Effector memory CD4-positive, alpha-beta T cell (primary cell): ENCODE data around the gene TMEM235.
A peak's percentile ranks its signal among the peaks of the same experiment; 100 is the strongest.

Source experiments
- DNase-seq, 3 donors: peaks; one replicate each; pipeline ENCODE4 v3.0.0-alpha.2; 2020
- H3K27ac ChIP-seq: 2 replicates; pipeline ENCODE4 v1.7.0; 2013; ENCODE audit warnings: mild to moderate bottlenecking, low read length, moderate library complexity; ENCODE audit not compliant: insufficient read depth, poor library complexity, severe bottlenecking
- H3K27me3 ChIP-seq: replicated peaks from 2 replicates; pipeline ENCODE4 v1.7.0; 2013; ENCODE audit warnings: mild to moderate bottlenecking, low read length; ENCODE audit not compliant: insufficient read depth, control insufficient read depth, poor library complexity, severe bottlenecking
- H3K36me3 ChIP-seq: 2 replicates; pipeline ENCODE4 v1.7.0; 2013; ENCODE audit warnings: mild to moderate bottlenecking, low read length, moderate library complexity; ENCODE audit not compliant: control insufficient read depth, insufficient read depth
- H3K4me1 ChIP-seq: 2 replicates; pipeline ENCODE4 v1.7.0; 2013; ENCODE audit warnings: low read length, mild to moderate bottlenecking; ENCODE audit not compliant: control insufficient read depth, insufficient read depth, poor library complexity, severe bottlenecking
- H3K4me3 ChIP-seq: 2 replicates; pipeline ENCODE4 v1.7.0; 2013; ENCODE audit warnings: low read length, low read depth, mild to moderate bottlenecking; ENCODE audit not compliant: insufficient read depth, poor library complexity, severe bottlenecking
- H3K9me3 ChIP-seq: 2 replicates; pipeline ENCODE4 v1.7.0; 2013; ENCODE audit warnings: mild to moderate bottlenecking, low read length, moderate library complexity; ENCODE audit not compliant: control insufficient read depth

The TMEM235 gene

DNA sequence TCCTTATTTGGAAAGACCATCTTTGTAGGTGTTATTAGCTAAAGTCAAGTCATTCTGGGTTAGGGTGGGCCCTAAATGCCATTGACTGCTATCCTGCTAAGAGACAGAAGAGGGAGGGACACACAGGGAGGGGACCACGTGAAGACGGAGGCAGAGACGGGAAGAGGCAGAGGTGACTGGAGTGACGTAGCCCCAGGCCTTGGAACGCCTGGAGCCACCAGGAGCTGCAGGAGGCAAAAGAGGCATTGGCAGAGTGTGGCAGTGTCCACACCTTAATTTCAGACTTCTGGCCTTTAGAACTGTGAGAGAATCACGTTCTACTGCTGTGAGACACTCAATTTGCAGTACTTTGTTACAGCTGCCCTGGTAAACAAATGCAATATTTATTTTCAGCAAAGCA, 31.0 kb upstream of the TMEM235 start:
- Histone ChIP-seq H3K36me3 (no peaks in the 10 kb centered on the region), H3K9me3 (no peaks in the 10 kb centered on the region), H3K4me1 (no peaks in the 10 kb centered on the region), H3K27me3 (no peaks in the 10 kb centered on the region), H3K4me3 (no peak overlapping the region), H3K27ac (no peak overlapping the region)
- no peak for DNase-seq

- Histone ChIP-seq H3K36me3 (no peaks in the 10 kb centered on the region), H3K4me3 (no peak overlapping the region), H3K27me3 (no peaks in the 10 kb centered on the region), H3K4me1 (no peaks in the 10 kb centered on the region), H3K9me3 (no peaks in the 10 kb centered on the region), H3K27ac (no peak overlapping the region)
- DNase-seq, result no peak
Observed at GRCh38 chr17:78202666-78203065, 28.8 kb upstream of the TMEM235 start.

GRCh38 chr17:78204387-78205123, 26.9 kb upstream of the TMEM235 start:
- DNase-seq, result no peak
- H3K4me3 ChIP-seq, result no peak overlapping the region
- H3K27ac ChIP-seq, result no peak overlapping the region
- no peaks in the 10 kb centered on the region for H3K4me1 ChIP-seq
- no peaks in the 10 kb centered on the region for H3K27me3 ChIP-seq
- H3K36me3 ChIP-seq, result no peaks in the 10 kb centered on the region
- H3K9me3 ChIP-seq, result no peaks in the 10 kb centered on the region

GRCh38 chr17:78205124-78205775, 26.2 kb upstream of the TMEM235 start:
- no peak for DNase-seq
- Histone ChIP-seq H3K9me3 (no peaks in the 10 kb centered on the region), H3K27me3 (no peaks in the 10 kb centered on the region), H3K36me3 (no peaks in the 10 kb centered on the region), H3K4me1 (no peaks in the 10 kb centered on the region), H3K27ac (no peak overlapping the region), H3K4me3 (no peak overlapping the region)

DNA sequence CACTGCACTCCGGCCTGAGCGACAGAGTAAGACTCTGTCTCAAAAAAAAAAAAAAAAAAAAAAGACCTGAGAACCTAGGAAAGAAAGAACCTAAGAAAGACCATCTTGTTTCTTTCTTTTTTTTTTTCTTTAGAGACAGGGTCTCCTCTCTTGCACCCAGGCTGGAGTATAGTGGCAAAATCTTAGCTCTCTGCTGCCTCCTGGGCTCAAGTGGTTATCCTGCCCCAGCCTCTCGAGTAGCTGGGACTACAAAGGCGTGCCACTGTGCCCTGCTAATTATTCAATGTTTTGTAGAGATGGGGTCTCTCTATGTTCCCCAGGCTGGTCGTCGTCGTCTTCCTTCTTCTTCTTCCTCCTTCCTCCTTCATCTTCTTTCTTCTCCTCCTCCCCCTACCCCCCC, 25.1 kb upstream of the TMEM235 start:
- H3K36me3 ChIP-seq, result no peaks in the 10 kb centered on the region
- H3K4me1 ChIP-seq, result no peaks in the 10 kb centered on the region
- no peaks in the 10 kb centered on the region for H3K27me3 ChIP-seq

GRCh38 chr17:78208486-78208885, 22.9 kb upstream of the TMEM235 start:
- no peak overlapping the region for H3K4me3 ChIP-seq
- H3K4me1 ChIP-seq, result no peaks in the 10 kb centered on the region
- H3K27me3 ChIP-seq, result no peaks in the 10 kb centered on the region
- no peaks in the 10 kb centered on the region for H3K36me3 ChIP-seq
- H3K9me3 ChIP-seq, result no peaks in the 10 kb centered on the region
- no peak for DNase-seq
- H3K27ac ChIP-seq, result no peak overlapping the region

More for the DNA sequence above, 25.1 kb upstream of the TMEM235 start:
- H3K4me3 ChIP-seq, result no peak overlapping the region
- no peaks in the 10 kb centered on the region for H3K9me3 ChIP-seq
- DNase-seq, result no peak
- no peak overlapping the region for H3K27ac ChIP-seq

GRCh38 chr17:78210111-78210510, 21.3 kb upstream of the TMEM235 start:
- DNase-seq, result no peak
- no peaks in the 10 kb centered on the region for H3K9me3 ChIP-seq
- peaks cover 3% of the 10 kb centered on the region for H3K4me1 ChIP-seq
- H3K4me3 ChIP-seq, result no peak overlapping the region
- no peak overlapping the region for H3K27ac ChIP-seq
- H3K36me3 ChIP-seq, result no peaks in the 10 kb centered on the region
- no peaks in the 10 kb centered on the region for H3K27me3 ChIP-seq

- Histone ChIP-seq H3K4me3 (no peak overlapping the region), H3K36me3 (no peaks in the 10 kb centered on the region), H3K27me3 (no peaks in the 10 kb centered on the region), H3K9me3 (no peaks in the 10 kb centered on the region), H3K4me1 (peaks cover 3% of the 10 kb centered on the region), H3K27ac (no peak overlapping the region)
- DNase-seq, result no peak
Observed at GRCh38 chr17:78211032-78211431, 20.4 kb upstream of the TMEM235 start.

- peaks cover 3% of the 10 kb centered on the region for H3K4me1 ChIP-seq
- peak within 1 kb of the TSS; percentile 61 for H3K4me3 ChIP-seq
- H3K27ac ChIP-seq, result no peak within 1 kb of the TSS
- no peaks in the 10 kb centered on the region for H3K27me3 ChIP-seq
- no peaks in the 10 kb centered on the region for H3K9me3 ChIP-seq
- no peaks in the 10 kb centered on the region for H3K36me3 ChIP-seq
- DNase-seq, result peak; percentile 73 to 85 (median 76)
Observed at GRCh38 chr17:78214016-78214705, 17.3 kb upstream of the TMEM235 start, which contains the start of gene BIRC5. Gene BIRC5, plus strand, starts transcription at chr17:78214253. Its CDS starts 64 bp downstream, at chr17:78214317.

DNA sequence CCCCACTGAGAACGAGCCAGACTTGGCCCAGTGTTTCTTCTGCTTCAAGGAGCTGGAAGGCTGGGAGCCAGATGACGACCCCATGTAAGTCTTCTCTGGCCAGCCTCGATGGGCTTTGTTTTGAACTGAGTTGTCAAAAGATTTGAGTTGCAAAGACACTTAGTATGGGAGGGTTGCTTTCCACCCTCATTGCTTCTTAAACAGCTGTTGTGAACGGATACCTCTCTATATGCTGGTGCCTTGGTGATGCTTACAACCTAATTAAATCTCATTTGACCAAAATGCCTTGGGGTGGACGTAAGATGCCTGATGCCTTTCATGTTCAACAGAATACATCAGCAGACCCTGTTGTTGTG, 16.7 kb upstream of the TMEM235 start:
- H3K4me1 ChIP-seq, result peaks cover 3% of the 10 kb centered on the region
- H3K27ac ChIP-seq, result no peak overlapping the region
- DNase-seq, result no peak
- H3K4me3 ChIP-seq, result peak overlapping the region; percentile 61
- H3K27me3 ChIP-seq, result no peaks in the 10 kb centered on the region
- H3K9me3 ChIP-seq, result no peaks in the 10 kb centered on the region
- no peaks in the 10 kb centered on the region for H3K36me3 ChIP-seq
